Activated gamma-delta T cell treated with Interleukin-2 at 50 U/mL for 16 hours (primary cell): Measurements from ENCODE around the gene EIF4ENIF1.
"Not testable (repeated sequence)": the region's sequence is repeated elsewhere in the genome, so short reads cannot be mapped to it uniquely, and the experiment has no call there.

Experiments
- DNase-seq: peaks from one replicate; pipeline ENCODE4 v3.0.0-alpha.2; 2020

EIF4ENIF1 gene

GRCh38 chr22:31440681-31441080 is 49.0 kb downstream of the EIF4ENIF1 start:
- DNase-seq, result no peak

GRCh38 chr22:31439808-31440207 is 49.8 kb downstream of the EIF4ENIF1 start:
- DNase-seq, result no peak

GRCh38 chr22:31436132-31436531 is 53.5 kb downstream of the EIF4ENIF1 start:
- no peak for DNase-seq

- no peak for DNase-seq
Measured at GRCh38 chr22:31431950-31432349, 57.7 kb downstream of the EIF4ENIF1 start.

- no peak for DNase-seq
Measured at GRCh38 chr22:31425331-31426050, 64.2 kb downstream of the EIF4ENIF1 start.

GRCh38 chr22:31402350-31402749 is 87.3 kb downstream of the EIF4ENIF1 start:
- DNase-seq, result not testable (repeated sequence)

- no peak for DNase-seq
Measured at GRCh38 chr22:31400023-31400397, 89.6 kb downstream of the EIF4ENIF1 start.

- peak; percentile 97 for DNase-seq
Measured at GRCh38 chr22:31399211-31400022, 90.2 kb downstream of the EIF4ENIF1 start, which contains the start of gene DRG1. TSS of gene DRG1 (plus strand) at chr22:31399604. CDS start at chr22:31399684, 80 bp downstream.

- no peak for DNase-seq
Measured at GRCh38 chr22:31398231-31398630, 91.4 kb downstream of the EIF4ENIF1 start.

GRCh38 chr22:31394326-31394725 is 95.3 kb downstream of the EIF4ENIF1 start:
- no peak for DNase-seq

- DNase-seq, result no peak
Measured at GRCh38 chr22:31393893-31394292, 95.7 kb downstream of the EIF4ENIF1 start.
